Stomach (tissue), 9 donors: Measurements from ENCODE around the gene MED8. TPM values are rescaled to one million over a fixed set of nuclear protein-coding genes. Genes with fewer than 3 reads are reported as not detected.
A peak's percentile ranks its signal among the peaks of the same experiment; 100 is the strongest.

Source experiments
- DNase-seq, 2 donors: peaks; one replicate each; pipeline versions ENCODE4 v3.0.0 to v3.0.0-alpha.2; 2013 to 2019
- H3K27ac ChIP-seq, 5 donors: fragments of 200-600 bp in 4 of 5; sonication (generic) in 4 of 5; one replicate each; pipeline ENCODE4 v1.5.1; 2013 to 2019; ENCODE audit warnings: mild to moderate bottlenecking in 1 of 5, moderate library complexity in 1 of 5
- H3K27me3 ChIP-seq, 3 donors: fragments of 200-600 bp; sonication (generic); one replicate each; pipeline ENCODE4 v1.5.1; 2017 to 2019; ENCODE audit warnings: mixed run types in 1 of 3
- H3K36me3 ChIP-seq, 4 donors: fragments of 200-600 bp; sonication (generic); 1 replicate in 3 of 4; 2 replicates in 1 of 4; pipeline ENCODE4 v1.5.1; 2016 to 2019
- H3K4me1 ChIP-seq, 4 donors: fragments of 200-600 bp; sonication (generic); one replicate each; pipeline ENCODE4 v1.5.1; 2016 to 2019
- H3K4me3 ChIP-seq, 4 donors: fragments of 200-600 bp; sonication (generic) in 3 of 4; one replicate each; pipeline ENCODE4 v1.5.1; 2016 to 2019; ENCODE audit warnings: mild to moderate bottlenecking in 1 of 4
- H3K9me3 ChIP-seq, 4 donors: fragments of 200-600 bp; sonication (generic); one replicate each; pipeline ENCODE4 v1.5.1; 2016 to 2019
- CTCF ChIP-seq, 7 experiments: fragments of 450-650 bp in 4 of 7; fragments of 200-600 bp in 3 of 7; sonication (generic) in 3 of 7; IDR thresholded peaks; one replicate each; pipeline ENCODE4 v1.5.1; 2016 to 2019; ENCODE audit warnings: antibody characterized with exemption in 7 of 7, control low read depth in 2 of 7, mild to moderate bottlenecking in 1 of 7
- EP300 ChIP-seq: sonication (generic); formaldehyde crosslinking; IDR thresholded peaks from one replicate; pipeline ENCODE4 v1.6.1; 2017; ENCODE audit warnings: antibody characterized with exemption
- POLR2A ChIP-seq, 4 donors: fragments of 450-650 bp; IDR thresholded peaks; one replicate each; pipeline ENCODE4 v1.6.1; 2016; ENCODE audit warnings: antibody characterized with exemption in 4 of 4, control low read depth in 2 of 4, mild to moderate bottlenecking in 1 of 4, moderate library complexity in 1 of 4
- POLR2AphosphoS5 ChIP-seq, 3 donors: sonication (generic); formaldehyde crosslinking; IDR thresholded peaks; one replicate each; pipeline ENCODE4 v1.6.1; 2016; ENCODE audit warnings: antibody characterized with exemption in 3 of 3
- WGBS, 5 donors: extraction: QIAGEN DNeasy Blood & Tissue Kit in 3 of 5; methylation state at CpG; one replicate each; pipeline versions ENCODE4 v1.1.5 to v1.1.7; 2013 to 2018; 5-methylcytosine and 5-hydroxymethylcytosine counted together
- intact Hi-C: fragments of 100-400 bp; cut with DNase I; formaldehyde crosslinking; loops from one replicate; pipeline ENCODE4 v1.15.1; 2023; ENCODE audit warnings: low total_unique reads
- polyA plus RNA-seq, 3 donors: library from polyadenylated mRNA; stranded (reverse); fragments of 200-250 nt; gene quantifications; one replicate each; pipeline ENCODE4 v1.2.3, GENCODE V29; 2013
- total RNA-seq, 5 donors: library from RNA; depleted of rRNA; stranded (reverse); fragments of >200 nt; gene quantifications; one replicate each; pipeline versions ENCODE4 v1.1.0 to v1.2.3, GENCODE V29; 2014 to 2016
- donor health status: healthy with polysubstance abuse.
- donor health status: Bipolar disorder and iron deficiency.
- donor health status: healthy.

The MED8 gene
- total and polyA plus RNA-seq, 8 donors = 5.8 to 52.2 (median 30.1) TPM

DNA sequence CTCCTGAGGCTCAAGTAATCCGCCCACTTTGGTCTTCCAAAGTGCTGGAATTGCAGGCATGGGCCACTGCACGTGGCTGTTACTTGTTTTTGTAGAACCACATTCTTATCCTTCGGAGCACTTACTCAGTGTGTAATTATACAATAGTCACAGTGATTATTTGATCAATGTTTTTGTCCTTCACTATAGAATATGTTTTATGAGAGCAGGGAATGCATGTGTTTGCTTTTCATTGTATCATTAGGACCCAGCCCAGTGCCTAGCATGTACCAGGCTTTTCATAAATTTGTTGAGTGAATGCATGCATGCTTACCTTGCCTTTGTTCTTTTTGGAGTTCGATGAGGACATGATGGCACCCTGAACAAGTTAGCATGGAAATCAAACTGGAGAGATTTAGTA, 5.9 kb upstream of the MED8 start:
- 63 to 82% (median 67%) methylated on average over 4 of the region's 4 CpGs for WGBS, 5 donors

DNA sequence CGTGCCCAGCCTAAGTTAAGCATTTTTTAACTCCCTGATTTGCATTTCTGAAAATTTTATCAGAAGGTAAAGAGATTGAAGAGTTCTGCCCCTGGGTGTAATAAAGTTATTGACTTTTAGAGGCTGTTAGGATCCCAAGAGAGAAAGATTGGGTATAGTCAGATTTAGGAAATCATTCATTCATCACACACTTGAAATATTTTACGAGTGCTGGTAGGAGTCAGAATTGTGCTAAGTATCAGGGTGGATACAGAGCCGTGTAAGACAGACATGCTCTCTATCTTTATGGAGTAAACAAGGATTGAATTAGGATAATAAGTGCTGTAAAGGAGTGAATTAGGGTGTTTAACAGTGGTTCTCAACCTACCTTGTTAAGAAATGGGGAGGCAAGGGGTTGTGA, 3.1 kb upstream of the MED8 start:
- Histone ChIP-seq H3K27ac (no peak overlapping the region), H3K4me1 (peaks cover 22 to 46% (median 32%) of the 10 kb centered on the region in 4 donors), H3K36me3 (peaks cover 0 to 23% (median 17%) of the 10 kb centered on the region in 4 donors), H3K9me3 (no peaks in the 10 kb centered on the region), H3K27me3 (no peaks in the 10 kb centered on the region), H3K4me3 (no peak overlapping the region)
- no peak for TF ChIP-seq EP300
- TF ChIP-seq POLR2A (IDR thresholded peaks at IDR 0.05) = no peak
- TF ChIP-seq CTCF (IDR thresholded peaks at IDR 0.05) = no peak
- TF ChIP-seq POLR2AphosphoS5 (IDR thresholded peaks at IDR 0.05) = no peak
- DNase-seq = no peak
- 65 to 78% (median 72%) methylated on average over 3 of the region's 3 CpGs for WGBS, 5 donors
- intact Hi-C loops = no loop called here

More for the DNA sequence above, 5.9 kb upstream of the MED8 start:
- no peak for TF ChIP-seq CTCF (IDR thresholded peaks at IDR 0.05)
- no peaks in the 10 kb centered on the region for H3K9me3 ChIP-seq
- H3K36me3 ChIP-seq = peaks cover 0 to 29% (median 19%) of the 10 kb centered on the region in 4 donors
- H3K27me3 ChIP-seq = no peaks in the 10 kb centered on the region
- intact Hi-C loops = no loop called here
- no peak overlapping the region for H3K27ac ChIP-seq
- DNase-seq = no peak
- no peak overlapping the region for H3K4me3 ChIP-seq
- peaks cover 5 to 27% (median 12%) of the 10 kb centered on the region in 4 donors for H3K4me1 ChIP-seq

GRCh38 chr1:43388613-43389012, 987 bp downstream of the MED8 start:
- H3K4me1 ChIP-seq = peaks cover 22 to 41% (median 35%) of the 10 kb centered on the region in 4 donors
- no peaks in the 10 kb centered on the region for H3K9me3 ChIP-seq
- intact Hi-C loops = no loop called here
- TF ChIP-seq EP300 (no peak), POLR2A (IDR thresholded peaks at IDR 0.05) (no peak), CTCF (IDR thresholded peaks at IDR 0.05) (no peak), POLR2AphosphoS5 (IDR thresholded peaks at IDR 0.05) (no peak)
- peak overlapping the region in 3 of 5 donors; percentile 91 to 93 (median 92) for H3K27ac ChIP-seq
- WGBS, 5 donors = 31 to 46% (median 33%) methylated on average over 3 of the region's 3 CpGs
- peak overlapping the region; percentile 79 to 95 (median 92) for H3K4me3 ChIP-seq
- H3K36me3 ChIP-seq = peaks cover 39 to 43% (median 41%) of the 10 kb centered on the region in 4 donors
- DNase-seq = peak in 1 of 2 donors; percentile 9
- H3K27me3 ChIP-seq = no peaks in the 10 kb centered on the region

GRCh38 chr1:43387976-43388599, 1.5 kb downstream of the MED8 start:
- Histone ChIP-seq H3K27me3 (no peaks in the 10 kb centered on the region), H3K27ac (peak overlapping the region in 2 of 5 donors; percentile 92 to 93), H3K4me3 (peak overlapping the region in 2 of 4 donors; percentile 79 to 95), H3K4me1 (peaks cover 22 to 42% (median 34%) of the 10 kb centered on the region in 4 donors), H3K9me3 (no peaks in the 10 kb centered on the region), H3K36me3 (peaks cover 44 to 48% (median 46%) of the 10 kb centered on the region in 4 donors)
- no peak for TF ChIP-seq EP300
- TF ChIP-seq POLR2A (IDR thresholded peaks at IDR 0.05) = no peak
- no peak for TF ChIP-seq POLR2AphosphoS5 (IDR thresholded peaks at IDR 0.05)
- no peak for TF ChIP-seq CTCF (IDR thresholded peaks at IDR 0.05)
- DNase-seq = no peak
- intact Hi-C loops = no loop called here
- 37 to 55% (median 44%) methylated on average over 4 of the region's 4 CpGs for WGBS, 5 donors
